OCI-LY7 (cell line): Measurements from ENCODE around the gene HSBP1. TPM values are rescaled to one million over a fixed set of nuclear protein-coding genes. Genes with fewer than 3 reads are reported as not detected.

Experiments
- BruUV-seq: library from RNA; stranded (reverse); fragments of 400-500 nt; replicated peaks from 2 replicates; lab custom pipeline; 2021; lab: Mats Ljungman, UMichigan
- CTCF ChIA-PET: fragments of 300-600 bp; sonication (Branson Sonifier 250); formaldehyde crosslinking; loops from one replicate; lab custom pipeline; 2022; ENCODE audit warnings: antibody characterized with exemption; ENCODE audit not compliant: unreplicated experiment; lab: Charles Lee
- POLR2A ChIA-PET: fragments of 300-600 bp; sonication (Branson Sonifier 250); formaldehyde crosslinking; loops from one replicate; lab custom pipeline; 2022; ENCODE audit warnings: antibody characterized with exemption; lab: Charles Lee
- DNase-seq: peaks from one replicate; pipeline ENCODE4 v3.0.0-alpha.2; 2015; ENCODE audit warnings: low spot score
- H2AFZ ChIP-seq: fragments of 200-600 bp; sonication (generic), shearing (Covaris generic); 2 replicates; pipeline ENCODE4 v1.6.1; 2014; ENCODE audit warnings: mild to moderate bottlenecking, antibody characterized with exemption, low read length, moderate library complexity
- H3K27ac ChIP-seq: fragments of 200-600 bp; sonication (generic); 2 replicates; pipeline ENCODE4 v1.5.1; 2014; ENCODE audit warnings: mixed run types, low read depth, mild to moderate bottlenecking, moderate library complexity, low read length, inconsistent platforms; ENCODE audit not compliant: poor library complexity, severe bottlenecking
- H3K36me3 ChIP-seq: fragments of 200-600 bp; sonication (generic); 2 replicates; pipeline ENCODE4 v1.6.1; 2014; ENCODE audit warnings: mild to moderate bottlenecking, antibody characterized with exemption, low read length, moderate library complexity, mixed read lengths; ENCODE audit not compliant: insufficient read depth
- H3K4me1 ChIP-seq: fragments of 200-600 bp; sonication (generic); 2 replicates; pipeline ENCODE4 v1.5.1; 2014; ENCODE audit warnings: mild to moderate bottlenecking, low read length; ENCODE audit not compliant: insufficient read depth, poor library complexity, severe bottlenecking
- H3K4me2 ChIP-seq: fragments of 200-600 bp; sonication (generic); 2 replicates; pipeline ENCODE4 v1.6.1; 2014; ENCODE audit warnings: mild to moderate bottlenecking, low read length
- H3K4me3 ChIP-seq: fragments of 200-600 bp; sonication (generic); 2 replicates; pipeline ENCODE4 v1.5.1; 2014; ENCODE audit warnings: mild to moderate bottlenecking, low read depth, low read length; ENCODE audit not compliant: poor library complexity, severe bottlenecking
- H3K79me2 ChIP-seq: fragments of 200-600 bp; sonication (generic); 2 replicates; pipeline ENCODE4 v1.6.1; 2016; ENCODE audit warnings: low read depth, mild to moderate bottlenecking, low read length, moderate library complexity, mixed read lengths; ENCODE audit not compliant: insufficient read depth
- H3K9me2 ChIP-seq: fragments of 200-600 bp; sonication (generic); 2 replicates; pipeline ENCODE4 v1.6.1; 2016; ENCODE audit warnings: mild to moderate bottlenecking, low read length, mixed read lengths; ENCODE audit not compliant: insufficient read depth
- H3K9me3 ChIP-seq: fragments of 200-600 bp; sonication (generic); 2 replicates; pipeline ENCODE4 v1.6.1; 2014; ENCODE audit warnings: mild to moderate bottlenecking, mixed run types, low read length, mixed read lengths
- H4K20me1 ChIP-seq: fragments of 200-600 bp; sonication (generic); 2 replicates; pipeline ENCODE4 v1.6.1; 2014; ENCODE audit warnings: mild to moderate bottlenecking, antibody characterized with exemption, low read length, moderate library complexity, mixed read lengths; ENCODE audit not compliant: insufficient read depth
- EZH2phosphoT487 ChIP-seq: fragments of 200-600 bp; sonication (generic); IDR thresholded peaks from 2 replicates; pipeline ENCODE4 v1.6.1; 2018; ENCODE audit warnings: low read depth, borderline replicate concordance, mild to moderate bottlenecking, mixed run types, antibody characterized with exemption, low read length, moderate library complexity, mixed read lengths
- intact Hi-C: fragments of 100-400 bp; cut with micrococcal nuclease; formaldehyde crosslinking; loops from one replicate; pipeline ENCODE4 v1.10.0; 2022; ENCODE audit not compliant: unreplicated experiment
- total RNA-seq, 2 experiments: library from RNA; depleted of rRNA in 1 of 2; stranded (reverse); fragments of >200 nt in 1 of 2; shearing (Covaris generic) in 1 of 2; gene quantifications; 2 replicates each; pipeline ENCODE4 v1.2.3, GENCODE V29; 2014 to 2022
- TF ChIP-seq, protein P1 (sequence below): fragments of 200-600 bp; sonication (generic); conservative IDR thresholded peaks from 2 replicates; pipeline ENCODE4 v1.5.1; 2014; ENCODE audit warnings: mild to moderate bottlenecking, antibody characterized with exemption, low read length, moderate library complexity, mixed read lengths

The HSBP1 gene
- total RNA-seq, 2 experiments from 2014 or later = 105 to 131 TPM

DNA sequence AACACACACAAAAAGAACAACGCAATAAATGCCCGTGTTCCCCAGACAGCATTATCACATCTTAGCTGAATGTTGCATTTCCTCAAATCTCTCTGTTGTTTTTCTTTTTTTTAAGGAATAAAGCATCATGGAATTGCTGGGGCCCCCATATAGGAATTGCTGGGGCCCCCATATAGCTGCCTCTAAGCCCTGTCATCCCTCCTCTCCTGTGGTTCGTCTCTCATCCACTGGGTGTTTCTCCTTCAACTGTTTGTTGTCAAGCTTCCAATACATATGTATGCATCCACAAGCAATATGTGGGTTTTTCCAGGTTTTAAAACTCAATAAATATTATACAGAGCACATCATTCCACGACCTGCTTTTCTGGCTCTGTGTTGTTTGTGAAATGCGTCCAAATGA lies 43.2 kb downstream of the HSBP1 start:
- H2AFZ ChIP-seq = no peak overlapping the region
- no peak for DNase-seq
- ChIA-PET CTCF (no interaction called here), POLR2A (interaction anchor here (0.7 kb wide), 1 partner anchor 48 kb away, joined by 3 read pairs; the partner anchor contains the start of gene MLYCD)
- no peak overlapping the region for H3K4me2 ChIP-seq
- TF ChIP-seq, protein P1, sequence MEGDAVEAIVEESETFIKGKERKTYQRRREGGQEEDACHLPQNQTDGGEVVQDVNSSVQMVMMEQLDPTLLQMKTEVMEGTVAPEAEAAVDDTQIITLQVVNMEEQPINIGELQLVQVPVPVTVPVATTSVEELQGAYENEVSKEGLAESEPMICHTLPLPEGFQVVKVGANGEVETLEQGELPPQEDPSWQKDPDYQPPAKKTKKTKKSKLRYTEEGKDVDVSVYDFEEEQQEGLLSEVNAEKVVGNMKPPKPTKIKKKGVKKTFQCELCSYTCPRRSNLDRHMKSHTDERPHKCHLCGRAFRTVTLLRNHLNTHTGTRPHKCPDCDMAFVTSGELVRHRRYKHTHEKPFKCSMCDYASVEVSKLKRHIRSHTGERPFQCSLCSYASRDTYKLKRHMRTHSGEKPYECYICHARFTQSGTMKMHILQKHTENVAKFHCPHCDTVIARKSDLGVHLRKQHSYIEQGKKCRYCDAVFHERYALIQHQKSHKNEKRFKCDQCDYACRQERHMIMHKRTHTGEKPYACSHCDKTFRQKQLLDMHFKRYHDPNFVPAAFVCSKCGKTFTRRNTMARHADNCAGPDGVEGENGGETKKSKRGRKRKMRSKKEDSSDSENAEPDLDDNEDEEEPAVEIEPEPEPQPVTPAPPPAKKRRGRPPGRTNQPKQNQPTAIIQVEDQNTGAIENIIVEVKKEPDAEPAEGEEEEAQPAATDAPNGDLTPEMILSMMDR = no peak
- no peak for TF ChIP-seq EZH2phosphoT487
- intact Hi-C loops = no loop called here
- no TSS peak for BruUV-seq
- H3K4me3 ChIP-seq = no peak overlapping the region
- H3K79me2 ChIP-seq = no peaks in the 10 kb centered on the region
- no peak overlapping the region for H3K27ac ChIP-seq
- H3K9me2 ChIP-seq = no peaks in the 10 kb centered on the region
- H4K20me1 ChIP-seq = no peaks in the 10 kb centered on the region
- H3K9me3 ChIP-seq = no peaks in the 10 kb centered on the region
- H3K4me1 ChIP-seq = no peaks in the 10 kb centered on the region
- H3K36me3 ChIP-seq = no peaks in the 10 kb centered on the region

DNA sequence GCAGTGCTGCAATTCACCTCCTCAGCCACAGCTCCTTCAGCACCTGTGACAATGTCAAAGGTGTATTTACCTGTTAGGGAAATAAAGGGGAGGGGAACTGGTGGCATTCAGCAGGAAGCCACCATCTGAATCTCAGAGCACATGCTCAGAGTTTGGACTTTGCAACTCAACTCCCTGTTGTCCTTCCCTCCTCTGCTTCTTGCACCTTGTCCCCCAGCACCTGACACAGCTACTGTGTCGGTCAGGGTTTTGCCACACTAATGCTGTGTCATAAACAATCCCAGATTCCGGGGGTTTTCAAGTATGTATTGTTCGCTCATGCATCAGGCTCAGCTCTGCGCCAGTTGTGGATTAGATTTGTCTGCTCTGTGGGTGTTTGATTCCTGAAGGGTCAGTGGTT lies 43.7 kb downstream of the HSBP1 start:
- Histone ChIP-seq H3K36me3 (no peaks in the 10 kb centered on the region), H3K79me2 (no peaks in the 10 kb centered on the region), H4K20me1 (no peaks in the 10 kb centered on the region), H3K9me2 (no peaks in the 10 kb centered on the region), H3K4me2 (no peak overlapping the region), H3K27ac (no peak overlapping the region), H2AFZ (no peak overlapping the region), H3K4me1 (no peaks in the 10 kb centered on the region), H3K9me3 (no peaks in the 10 kb centered on the region), H3K4me3 (no peak overlapping the region)
- no TSS peak for BruUV-seq
- CTCF ChIA-PET = no interaction called here
- POLR2A ChIA-PET = no interaction called here
- intact Hi-C loops = no loop called here
- DNase-seq = no peak
- TF ChIP-seq, protein P1 = no peak
- TF ChIP-seq EZH2phosphoT487 = no peak

DNA sequence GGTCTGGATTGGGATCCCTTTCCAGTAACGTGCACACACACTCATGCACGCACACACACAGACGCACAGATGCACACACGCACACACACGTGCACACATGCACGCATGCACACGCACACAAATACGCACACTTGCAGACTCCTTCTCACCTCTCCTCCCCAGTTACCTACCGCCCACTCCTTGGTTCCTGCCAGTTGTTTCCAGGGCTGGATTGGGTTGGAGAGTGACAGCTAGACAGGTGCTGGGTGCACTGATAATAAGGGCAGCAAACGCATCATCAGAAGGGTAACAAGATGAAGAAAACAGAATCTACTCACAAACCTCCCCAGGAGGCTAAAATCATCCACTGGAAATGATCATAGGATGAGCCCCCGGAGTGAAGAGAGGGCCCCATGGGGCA lies 45.0 kb downstream of the HSBP1 start:
- H3K4me2 ChIP-seq = no peak overlapping the region
- TF ChIP-seq, protein P1 = no peak
- TF ChIP-seq EZH2phosphoT487 = no peak
- ChIA-PET CTCF (no interaction called here), POLR2A (interaction anchor here (0.9 kb wide), 1 partner anchor 14 kb away, joined by 3 read pairs; no protein-coding TSS in a partner anchor)
- H3K79me2 ChIP-seq = no peaks in the 10 kb centered on the region
- no peak for DNase-seq
- intact Hi-C loops = no loop called here
- no TSS peak for BruUV-seq
- no peaks in the 10 kb centered on the region for H3K4me1 ChIP-seq
- no peak overlapping the region for H2AFZ ChIP-seq
- H3K9me3 ChIP-seq = no peaks in the 10 kb centered on the region
- no peaks in the 10 kb centered on the region for H4K20me1 ChIP-seq
- H3K36me3 ChIP-seq = no peaks in the 10 kb centered on the region
- no peaks in the 10 kb centered on the region for H3K9me2 ChIP-seq
- no peak overlapping the region for H3K4me3 ChIP-seq
- H3K27ac ChIP-seq = no peak overlapping the region
